A549 (cell line): Measurements from ENCODE around the gene C5orf24.

Source experiments
- JUN ChIP-seq, 2 experiments: fragments of >200 bp; sonication (Bioruptor Twin); formaldehyde crosslinking; IDR thresholded peaks; 2 replicates in 1 of 2; 3 replicates in 1 of 2; pipeline ENCODE4 v1.6.1; 2016 to 2017
- POLR2A ChIP-seq: IDR thresholded peaks from 2 replicates; pipeline ENCODE4 v1.6.1; 2012; ENCODE audit warnings: mild to moderate bottlenecking, low read length
- POLR2AphosphoS2 ChIP-seq: conservative IDR thresholded peaks from 2 replicates; pipeline ENCODE4 v1.6.1; 2012; ENCODE audit warnings: low read length, improper control_type of control experiment, inconsistent platforms
- RCOR1 ChIP-seq: fragments of 150-350 bp; IDR thresholded peaks from 2 replicates; pipeline ENCODE4 v1.6.1; 2014; ENCODE audit warnings: antibody characterized with exemption, low read length, low read depth
- ZNF302 ChIP-seq: fragments of 250-450 bp; sonication (Bioruptor Pico); IDR thresholded peaks from 2 replicates; pipeline ENCODE4 v1.9.0; 2021; ENCODE audit warnings: inconsistent platforms, mild to moderate bottlenecking, moderate library complexity
- TF ChIP-seq, protein P1 (sequence below): fragments of >200 bp; sonication (Bioruptor Twin); formaldehyde crosslinking; IDR thresholded peaks from 3 replicates; pipeline ENCODE4 v1.5.1; 2016
- TF ChIP-seq, protein P2 (sequence below): fragments of 200-600 bp; sonication (generic); IDR thresholded peaks from 2 replicates; pipeline ENCODE4 v1.6.1; 2016; ENCODE audit warnings: antibody characterized with exemption, mild to moderate bottlenecking, moderate library complexity

DNA sequence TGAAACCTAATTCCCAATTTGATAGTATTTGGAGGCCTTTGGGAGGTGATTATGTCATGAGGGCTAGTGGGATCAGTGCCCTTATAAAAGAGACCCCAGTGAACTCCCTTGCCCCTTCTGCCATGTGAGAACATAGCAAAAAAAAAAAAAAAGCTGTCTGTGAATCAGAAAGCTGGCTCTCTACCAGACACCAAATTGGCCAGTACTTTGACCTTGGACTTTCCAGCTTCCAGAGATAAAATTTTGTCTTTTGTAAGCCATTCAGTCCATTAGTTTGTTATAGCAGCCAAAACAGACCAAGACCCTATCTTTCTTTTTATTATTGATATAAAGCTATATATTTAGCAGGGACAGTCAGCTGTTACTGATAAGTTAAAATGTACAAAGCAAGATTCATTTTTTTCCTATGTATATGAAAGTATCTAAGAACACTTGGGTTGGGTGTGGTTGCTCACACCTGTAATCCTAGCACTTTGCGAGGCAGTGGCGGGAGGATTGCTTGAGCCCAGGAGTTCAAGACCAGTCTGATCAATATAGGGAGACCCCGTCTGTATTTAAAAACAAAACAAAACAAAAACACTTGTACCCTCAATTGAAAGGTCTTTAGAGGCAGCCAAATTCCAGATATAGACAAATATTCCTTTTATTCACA lies 8.1 kb upstream of the C5orf24 start:
- TF ChIP-seq, protein P1, sequence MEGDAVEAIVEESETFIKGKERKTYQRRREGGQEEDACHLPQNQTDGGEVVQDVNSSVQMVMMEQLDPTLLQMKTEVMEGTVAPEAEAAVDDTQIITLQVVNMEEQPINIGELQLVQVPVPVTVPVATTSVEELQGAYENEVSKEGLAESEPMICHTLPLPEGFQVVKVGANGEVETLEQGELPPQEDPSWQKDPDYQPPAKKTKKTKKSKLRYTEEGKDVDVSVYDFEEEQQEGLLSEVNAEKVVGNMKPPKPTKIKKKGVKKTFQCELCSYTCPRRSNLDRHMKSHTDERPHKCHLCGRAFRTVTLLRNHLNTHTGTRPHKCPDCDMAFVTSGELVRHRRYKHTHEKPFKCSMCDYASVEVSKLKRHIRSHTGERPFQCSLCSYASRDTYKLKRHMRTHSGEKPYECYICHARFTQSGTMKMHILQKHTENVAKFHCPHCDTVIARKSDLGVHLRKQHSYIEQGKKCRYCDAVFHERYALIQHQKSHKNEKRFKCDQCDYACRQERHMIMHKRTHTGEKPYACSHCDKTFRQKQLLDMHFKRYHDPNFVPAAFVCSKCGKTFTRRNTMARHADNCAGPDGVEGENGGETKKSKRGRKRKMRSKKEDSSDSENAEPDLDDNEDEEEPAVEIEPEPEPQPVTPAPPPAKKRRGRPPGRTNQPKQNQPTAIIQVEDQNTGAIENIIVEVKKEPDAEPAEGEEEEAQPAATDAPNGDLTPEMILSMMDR, result no peak
- TF ChIP-seq POLR2AphosphoS2 (no peak), RCOR1 (no peak), POLR2A (no peak), JUN (IDR thresholded peaks at IDR 0.05) (no peak), ZNF302 (no peak)
- TF ChIP-seq, protein P2, sequence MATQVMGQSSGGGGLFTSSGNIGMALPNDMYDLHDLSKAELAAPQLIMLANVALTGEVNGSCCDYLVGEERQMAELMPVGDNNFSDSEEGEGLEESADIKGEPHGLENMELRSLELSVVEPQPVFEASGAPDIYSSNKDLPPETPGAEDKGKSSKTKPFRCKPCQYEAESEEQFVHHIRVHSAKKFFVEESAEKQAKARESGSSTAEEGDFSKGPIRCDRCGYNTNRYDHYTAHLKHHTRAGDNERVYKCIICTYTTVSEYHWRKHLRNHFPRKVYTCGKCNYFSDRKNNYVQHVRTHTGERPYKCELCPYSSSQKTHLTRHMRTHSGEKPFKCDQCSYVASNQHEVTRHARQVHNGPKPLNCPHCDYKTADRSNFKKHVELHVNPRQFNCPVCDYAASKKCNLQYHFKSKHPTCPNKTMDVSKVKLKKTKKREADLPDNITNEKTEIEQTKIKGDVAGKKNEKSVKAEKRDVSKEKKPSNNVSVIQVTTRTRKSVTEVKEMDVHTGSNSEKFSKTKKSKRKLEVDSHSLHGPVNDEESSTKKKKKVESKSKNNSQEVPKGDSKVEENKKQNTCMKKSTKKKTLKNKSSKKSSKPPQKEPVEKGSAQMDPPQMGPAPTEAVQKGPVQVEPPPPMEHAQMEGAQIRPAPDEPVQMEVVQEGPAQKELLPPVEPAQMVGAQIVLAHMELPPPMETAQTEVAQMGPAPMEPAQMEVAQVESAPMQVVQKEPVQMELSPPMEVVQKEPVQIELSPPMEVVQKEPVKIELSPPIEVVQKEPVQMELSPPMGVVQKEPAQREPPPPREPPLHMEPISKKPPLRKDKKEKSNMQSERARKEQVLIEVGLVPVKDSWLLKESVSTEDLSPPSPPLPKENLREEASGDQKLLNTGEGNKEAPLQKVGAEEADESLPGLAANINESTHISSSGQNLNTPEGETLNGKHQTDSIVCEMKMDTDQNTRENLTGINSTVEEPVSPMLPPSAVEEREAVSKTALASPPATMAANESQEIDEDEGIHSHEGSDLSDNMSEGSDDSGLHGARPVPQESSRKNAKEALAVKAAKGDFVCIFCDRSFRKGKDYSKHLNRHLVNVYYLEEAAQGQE, result no peak
